ENCODE results near the gene ACOT8. TPM values are rescaled to one million over a fixed set of nuclear protein-coding genes. Genes with fewer than 3 reads are reported as not detected.
A peak's percentile ranks its signal among the peaks of the same experiment; 100 is the strongest.

Gene ACOT8
- total RNA-seq, 4 donors from 2014 or later, result 84.6 to 108 (median 99.7) TPM

DNA sequence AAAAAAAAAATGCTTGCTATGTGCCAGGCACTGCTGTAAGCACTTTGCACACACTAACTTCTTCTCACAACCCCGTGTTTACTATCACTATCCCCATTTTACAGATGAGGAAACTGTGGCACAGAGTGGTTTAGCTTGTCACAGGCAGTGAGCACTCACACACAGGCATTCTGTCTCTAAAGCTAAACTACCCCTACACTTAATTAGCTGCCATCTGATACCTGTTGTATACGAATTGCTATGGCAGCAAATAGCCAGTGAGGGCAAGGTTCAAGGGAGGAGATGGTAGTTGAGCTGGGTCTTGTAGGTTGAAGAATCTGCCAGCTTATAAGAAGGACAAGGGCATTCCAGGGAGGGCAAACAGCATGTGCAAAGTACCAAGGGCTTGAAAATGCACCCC is 35.2 kb downstream of the ACOT8 start:
- 42% methylated on average over 2 of the region's 2 CpGs; no CpG with 5 or more reads in 1 of the 2 donors for WGBS, 2 donors (ENCODE audit: low coverage in 1 of 2)
- H3K27me3 ChIP-seq, result peaks cover 13% of the 10 kb centered on the region
- peaks cover 4 to 46% (median 31%) of the 10 kb centered on the region in 4 donors for H3K4me1 ChIP-seq
- H3K4me3 ChIP-seq, result no peak overlapping the region
- peak; percentile 66 for DNase-seq
- peak overlapping the region; percentile 65 to 75 (median 70) for H3K27ac ChIP-seq
- intact Hi-C loops (cut with DNase I; ENCODE audit: low total_unique reads), result no loop called here
- no peaks in the 10 kb centered on the region for H3K9me3 ChIP-seq
- in situ Hi-C loops (cut with MboI; ENCODE audit: low pct_ligation_motif_present in 1 of 4, low pct_unique_long_range_greater_than_20kb in 1 of 4, low sequenced_read_pairs in 3 of 4), result loop anchor here in 2 of 4 donors (10.0 to 25.0 kb wide), 2 partner anchors 123 to 140 kb away; partner anchors contain the start of gene ZNF335 (in 1 of the 2)
- H3K36me3 ChIP-seq, result no peaks in the 10 kb centered on the region
- TF ChIP-seq POLR2A (IDR thresholded peaks at IDR 0.05) (no peak), POLR2AphosphoS5 (IDR thresholded peaks at IDR 0.05) (peak in 2 of 3 donors; percentile 45 to 61), EP300 (IDR thresholded peaks at IDR 0.05; ENCODE audit: low read depth) (peak; percentile 33)
- TF ChIP-seq, protein P1, sequence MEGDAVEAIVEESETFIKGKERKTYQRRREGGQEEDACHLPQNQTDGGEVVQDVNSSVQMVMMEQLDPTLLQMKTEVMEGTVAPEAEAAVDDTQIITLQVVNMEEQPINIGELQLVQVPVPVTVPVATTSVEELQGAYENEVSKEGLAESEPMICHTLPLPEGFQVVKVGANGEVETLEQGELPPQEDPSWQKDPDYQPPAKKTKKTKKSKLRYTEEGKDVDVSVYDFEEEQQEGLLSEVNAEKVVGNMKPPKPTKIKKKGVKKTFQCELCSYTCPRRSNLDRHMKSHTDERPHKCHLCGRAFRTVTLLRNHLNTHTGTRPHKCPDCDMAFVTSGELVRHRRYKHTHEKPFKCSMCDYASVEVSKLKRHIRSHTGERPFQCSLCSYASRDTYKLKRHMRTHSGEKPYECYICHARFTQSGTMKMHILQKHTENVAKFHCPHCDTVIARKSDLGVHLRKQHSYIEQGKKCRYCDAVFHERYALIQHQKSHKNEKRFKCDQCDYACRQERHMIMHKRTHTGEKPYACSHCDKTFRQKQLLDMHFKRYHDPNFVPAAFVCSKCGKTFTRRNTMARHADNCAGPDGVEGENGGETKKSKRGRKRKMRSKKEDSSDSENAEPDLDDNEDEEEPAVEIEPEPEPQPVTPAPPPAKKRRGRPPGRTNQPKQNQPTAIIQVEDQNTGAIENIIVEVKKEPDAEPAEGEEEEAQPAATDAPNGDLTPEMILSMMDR (IDR thresholded peaks at IDR 0.05), result no peak

DNA sequence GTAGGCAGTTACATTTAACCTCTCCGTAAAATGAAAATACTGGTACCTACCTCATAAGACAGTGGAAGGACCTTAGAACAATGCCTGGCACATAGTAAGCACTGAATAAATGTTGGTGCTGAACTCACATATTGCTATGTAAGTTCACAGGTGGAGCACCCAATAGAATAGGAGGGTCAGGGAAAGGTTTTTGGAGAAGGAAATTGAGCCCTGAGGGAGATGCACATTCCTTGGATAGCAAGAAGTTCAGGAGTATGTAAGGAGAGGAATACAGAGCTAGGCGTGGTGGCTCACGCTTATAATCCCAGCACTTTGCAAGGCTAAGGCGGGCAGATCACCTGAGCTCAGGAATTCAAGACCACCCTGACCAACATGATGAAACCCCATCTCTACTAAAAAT is 37.7 kb downstream of the ACOT8 start:
- in situ Hi-C loops (cut with MboI; ENCODE audit: low pct_ligation_motif_present in 1 of 4, low pct_unique_long_range_greater_than_20kb in 1 of 4, low sequenced_read_pairs in 3 of 4), result loop anchor here in 1 of 4 donors (25.0 kb wide), 1 partner anchor 143 kb away; the partner anchor contains the start of gene ZNF335
- TF ChIP-seq EP300 (IDR thresholded peaks at IDR 0.05; ENCODE audit: low read depth) (no peak), POLR2AphosphoS5 (IDR thresholded peaks at IDR 0.05) (no peak), POLR2A (IDR thresholded peaks at IDR 0.05) (no peak)
- TF ChIP-seq, protein P1 (IDR thresholded peaks at IDR 0.05), result no peak

DNA sequence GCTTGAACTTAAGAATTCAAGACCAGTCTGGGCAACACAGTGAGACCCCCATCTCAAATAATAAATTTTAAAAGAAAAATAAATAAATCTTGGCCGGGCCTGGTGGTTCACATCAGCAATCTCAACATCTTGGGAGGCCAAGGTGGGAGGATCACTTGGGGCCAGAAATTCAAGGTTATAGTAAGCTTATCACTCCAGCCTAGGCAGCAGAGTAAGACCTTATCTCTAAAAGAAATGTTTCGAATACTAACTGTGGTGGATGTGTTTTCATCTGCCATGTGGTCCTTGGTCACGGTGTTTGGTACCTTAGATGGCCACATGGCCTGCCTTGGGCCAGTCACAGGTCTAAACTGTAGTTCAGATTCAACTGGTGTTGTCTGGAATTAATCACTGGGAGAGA is 39.0 kb downstream of the ACOT8 start:
- no peaks in the 10 kb centered on the region for H3K9me3 ChIP-seq
- in situ Hi-C loops (cut with MboI; ENCODE audit: low pct_ligation_motif_present in 1 of 4, low pct_unique_long_range_greater_than_20kb in 1 of 4, low sequenced_read_pairs in 3 of 4) (loop anchor here in 1 of 4 donors (25.0 kb wide), 1 partner anchor 144 kb away; the partner anchor contains the start of gene ZNF335), intact Hi-C loops (cut with DNase I; ENCODE audit: low total_unique reads) (no loop called here)
- H3K27ac ChIP-seq, result no peak overlapping the region
- no peak for DNase-seq
- peaks cover 4% of the 10 kb centered on the region for H3K27me3 ChIP-seq
- no peaks in the 10 kb centered on the region for H3K36me3 ChIP-seq
- TF ChIP-seq, protein P1 (IDR thresholded peaks at IDR 0.05), result no peak
- TF ChIP-seq POLR2A (IDR thresholded peaks at IDR 0.05) (no peak), POLR2AphosphoS5 (IDR thresholded peaks at IDR 0.05) (no peak), EP300 (IDR thresholded peaks at IDR 0.05; ENCODE audit: low read depth) (no peak)
- H3K4me3 ChIP-seq, result no peak overlapping the region
- H3K4me1 ChIP-seq, result peaks cover 0 to 28% (median 23%) of the 10 kb centered on the region in 4 donors
- 79 to 86% methylated on average over 3 of the region's 3 CpGs for WGBS, 2 donors (ENCODE audit: low coverage in 1 of 2)

More for the DNA sequence above, 37.7 kb downstream of the ACOT8 start:
- DNase-seq, result no peak
- no peaks in the 10 kb centered on the region for H3K36me3 ChIP-seq
- H3K27me3 ChIP-seq, result peaks cover 13% of the 10 kb centered on the region
- no peaks in the 10 kb centered on the region for H3K9me3 ChIP-seq
- intact Hi-C loops (cut with DNase I; ENCODE audit: low total_unique reads), result no loop called here
- 94% methylated on average over 4 of the region's 4 CpGs for WGBS, 2 donors (ENCODE audit: low coverage in 1 of 2)
- H3K27ac ChIP-seq, result no peak overlapping the region
- no peak overlapping the region for H3K4me3 ChIP-seq
- H3K4me1 ChIP-seq, result peaks cover 4 to 35% (median 29%) of the 10 kb centered on the region in 4 donors

DNA sequence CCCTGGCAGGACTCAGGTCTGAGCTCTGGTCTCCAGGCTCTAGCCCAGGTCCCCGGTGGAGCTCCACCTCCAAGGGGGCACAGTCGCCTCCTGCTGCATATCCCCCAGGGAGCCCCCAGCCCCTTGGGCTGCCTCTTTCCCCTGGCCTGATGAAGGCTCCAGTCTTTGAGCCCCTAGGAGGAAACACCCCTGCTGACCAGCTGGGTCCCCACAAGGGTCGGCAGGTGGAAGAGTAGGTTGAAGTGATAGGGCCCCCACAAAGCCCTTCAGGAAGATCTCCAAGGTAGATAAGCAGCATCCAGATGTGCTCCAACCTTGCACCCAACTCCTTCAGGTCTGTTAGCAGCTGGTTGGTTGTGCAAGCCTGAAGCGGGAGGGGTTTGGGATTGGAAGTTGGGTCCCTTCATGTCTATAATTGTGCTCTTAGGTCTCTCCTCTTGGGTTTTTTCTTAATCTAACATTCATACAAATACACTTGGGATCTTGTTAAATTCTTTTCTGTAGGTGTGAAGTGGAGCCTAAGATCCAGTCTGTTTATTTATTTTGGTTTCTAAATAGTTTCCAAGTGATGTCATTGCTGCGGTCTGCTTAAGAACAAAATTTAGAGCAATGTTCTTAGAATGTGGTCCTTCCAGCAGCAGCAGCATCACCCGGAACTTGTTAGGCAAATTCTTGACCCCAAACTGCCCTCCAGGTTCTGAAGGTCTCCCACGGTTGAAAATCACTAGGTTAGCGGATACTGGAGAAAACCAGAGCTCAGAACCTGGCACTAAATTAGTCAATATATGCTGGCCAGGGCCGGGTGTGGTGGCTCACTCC is 39.6 kb downstream of the ACOT8 start:
- H3K9me3 ChIP-seq, result no peaks in the 10 kb centered on the region
- WGBS, 2 donors (ENCODE audit: low coverage in 1 of 2), result 53 to 81% methylated on average over 6 to 8 of the region's 9 CpGs
- H3K4me3 ChIP-seq, result no peak overlapping the region
- H3K36me3 ChIP-seq, result no peaks in the 10 kb centered on the region
- in situ Hi-C loops (cut with MboI; ENCODE audit: low pct_ligation_motif_present in 1 of 4, low pct_unique_long_range_greater_than_20kb in 1 of 4, low sequenced_read_pairs in 3 of 4) (loop anchor here in 1 of 4 donors (25.0 kb wide), 1 partner anchor 145 kb away; the partner anchor contains the start of gene ZNF335), intact Hi-C loops (cut with DNase I; ENCODE audit: low total_unique reads) (no loop called here)
- no peaks in the 10 kb centered on the region for H3K27me3 ChIP-seq
- peaks cover 6 to 28% (median 22%) of the 10 kb centered on the region in 4 donors for H3K4me1 ChIP-seq
- no peak for DNase-seq
- TF ChIP-seq POLR2A (IDR thresholded peaks at IDR 0.05), result no peak
- no peak overlapping the region for H3K27ac ChIP-seq
